WTC11 (cell line): Measurements from ENCODE around the gene MAPK14. TPM values are rescaled to one million over a fixed set of nuclear protein-coding genes. Genes with fewer than 3 reads are reported as not detected.

Experiments
- ATAC-seq: fragments of 200-7000 bp; cut with Tn5 transposase; 2 replicates; pipeline ENCODE4 v1.10.0; 2021; ENCODE audit warnings: mild to moderate bottlenecking, moderate library complexity
- CTCF ChIA-PET: fragments of 300-600 bp; sonication (Branson Sonifier 250); formaldehyde crosslinking; loops from one replicate; lab custom pipeline; 2021; ENCODE audit warnings: antibody characterized with exemption; lab: Charles Lee
- POLR2A ChIA-PET: fragments of 350-600 bp; sonication (Branson Sonifier 250); formaldehyde crosslinking; loops from one replicate; lab custom pipeline; 2021; ENCODE audit warnings: antibody characterized with exemption; lab: Charles Lee
- DNase-seq: peaks from one replicate; pipeline ENCODE4 v3.0.0; 2021; ENCODE audit warnings: low spot score
- H3K27ac Mint-ChIP-seq: 2 replicates; pipeline ENCODE4 v1.8.0; 2021; ENCODE audit warnings: mixed read lengths
- H3K27me3 Mint-ChIP-seq: 2 replicates; pipeline ENCODE4 v1.8.0; 2021; ENCODE audit warnings: low read depth, mild to moderate bottlenecking, moderate library complexity, mixed read lengths
- H3K36me3 Mint-ChIP-seq: 2 replicates; pipeline ENCODE4 v1.8.0; 2021; ENCODE audit warnings: mixed read lengths
- H3K4me1 Mint-ChIP-seq: 2 replicates; pipeline ENCODE4 v1.8.0; 2022; ENCODE audit warnings: mixed read lengths
- H3K4me3 Mint-ChIP-seq: 2 replicates; pipeline ENCODE4 v1.8.0; 2021; ENCODE audit warnings: mild to moderate bottlenecking, moderate library complexity, mixed read lengths
- H3K9me3 Mint-ChIP-seq: 2 replicates; pipeline ENCODE4 v1.8.0; 2021; ENCODE audit warnings: mixed read lengths
- ATF1 ChIP-seq: sonication (generic); formaldehyde crosslinking; IDR thresholded peaks from 2 replicates; pipeline ENCODE4 v1.8.1; 2023; ENCODE audit warnings: mild to moderate bottlenecking, moderate library complexity, missing genetic modification reagents
- CREB1 ChIP-seq: sonication (generic); formaldehyde crosslinking; IDR thresholded peaks from 2 replicates; pipeline ENCODE4 v1.8.0; 2023; ENCODE audit warnings: mild to moderate bottlenecking, missing genetic modification reagents
- CREM ChIP-seq: sonication (generic); formaldehyde crosslinking; IDR thresholded peaks from 2 replicates; pipeline ENCODE4 v1.8.1; 2022; ENCODE audit warnings: mild to moderate bottlenecking, missing genetic modification reagents, moderate library complexity
- E2F1 ChIP-seq: sonication (generic); formaldehyde crosslinking; IDR thresholded peaks from 2 replicates; pipeline ENCODE4 v1.8.0; 2022; ENCODE audit warnings: mild to moderate bottlenecking, missing genetic modification reagents
- NFYB ChIP-seq: sonication (generic); formaldehyde crosslinking; conservative IDR thresholded peaks from 2 replicates; pipeline ENCODE4 v1.8.0; 2022; ENCODE audit warnings: low read depth, missing genetic modification reagents
- SOX15 ChIP-seq: fragments of 250-450 bp; sonication (Bioruptor Pico); IDR thresholded peaks from 2 replicates; pipeline ENCODE4 v1.9.0; 2021; ENCODE audit warnings: mild to moderate bottlenecking
- ZMAT4 ChIP-seq: fragments of 250-450 bp; sonication (Bioruptor Pico); IDR thresholded peaks from 2 replicates; pipeline ENCODE4 v1.9.0; 2021; ENCODE audit warnings: mild to moderate bottlenecking
- ZNF281 ChIP-seq: sonication (generic); formaldehyde crosslinking; IDR thresholded peaks from 2 replicates; pipeline ENCODE4 v1.8.0; 2023; ENCODE audit warnings: mild to moderate bottlenecking, missing genetic modification reagents
- ZNF416 ChIP-seq: fragments of 250-450 bp; sonication (Bioruptor Pico); IDR thresholded peaks from 2 replicates; pipeline ENCODE4 v1.9.0; 2021; ENCODE audit warnings: mild to moderate bottlenecking, inconsistent platforms
- total RNA-seq: library from RNA; stranded (reverse); gene quantifications from 3 replicates; pipeline ENCODE4 v1.2.3, GENCODE V29; 2021
- TF ChIP-seq, protein P1 (sequence below): fragments of 250-450 bp; sonication (Bioruptor Pico); IDR thresholded peaks from 2 replicates; pipeline ENCODE4 v1.8.0; 2021; ENCODE audit warnings: mild to moderate bottlenecking
- TF ChIP-seq, protein P2 (sequence below): fragments of 200-600 bp; IDR thresholded peaks from 2 replicates; pipeline ENCODE4 v1.8.0; 2022; ENCODE audit warnings: antibody characterized with exemption
- TF ChIP-seq, protein P3 (sequence below): sonication (generic); formaldehyde crosslinking; IDR thresholded peaks from 2 replicates; pipeline ENCODE4 v1.8.1; 2022; ENCODE audit warnings: low read depth, mild to moderate bottlenecking, moderate library complexity, missing genetic modification reagents, borderline replicate concordance
- TF ChIP-seq, protein P4 (sequence below): sonication (generic); formaldehyde crosslinking; IDR thresholded peaks from 2 replicates; pipeline ENCODE4 v1.8.0; 2022; ENCODE audit warnings: missing genetic modification reagents

The MAPK14 gene
- total RNA-seq, 1 experiment from 2014 or later = 34.0 TPM

DNA sequence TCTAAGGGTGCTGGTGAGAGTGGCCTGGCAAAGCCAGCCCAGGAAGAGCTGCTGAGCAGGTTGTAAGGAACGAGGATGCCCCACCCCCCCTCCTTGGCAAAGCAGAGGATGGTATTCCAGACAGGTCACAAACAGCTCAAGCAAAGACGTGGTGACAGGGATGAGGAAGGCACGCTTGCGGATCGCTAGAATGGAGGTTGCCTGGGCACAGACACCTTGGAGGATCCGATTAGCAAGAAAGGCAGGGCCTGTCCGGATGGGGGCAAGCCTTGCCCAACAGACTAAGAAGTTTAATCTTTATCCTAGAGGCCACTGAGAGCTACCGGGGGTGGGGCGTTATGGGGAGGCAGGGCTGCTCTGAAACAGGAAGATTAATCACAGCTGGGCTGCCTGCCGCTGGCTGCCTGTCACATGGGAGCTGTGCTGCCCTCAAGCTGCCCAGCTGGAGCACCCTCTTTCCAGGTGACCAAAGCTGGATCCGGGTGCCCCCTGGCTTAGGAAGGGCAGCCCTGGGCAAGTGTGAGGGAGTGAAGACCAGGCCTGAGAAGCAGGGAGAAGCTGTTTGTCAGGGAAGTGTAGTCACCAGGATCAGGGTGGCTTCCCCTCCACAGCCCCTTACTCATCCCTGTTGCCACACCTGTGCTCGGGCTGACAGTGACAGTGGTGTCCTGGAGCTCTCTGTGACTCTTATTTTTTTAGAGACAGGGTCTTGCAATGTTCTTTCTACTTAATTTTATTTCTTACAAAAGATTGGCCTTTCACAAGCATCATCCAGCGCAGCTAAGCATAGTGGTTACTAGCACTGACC, 93.6 kb downstream of the MAPK14 start (continued):
- TF ChIP-seq E2F1 (CRISPR knock-in tag) = no peak
- TF ChIP-seq CREM = no peak
- TF ChIP-seq, all 79 proteins: peak for 0

DNA sequence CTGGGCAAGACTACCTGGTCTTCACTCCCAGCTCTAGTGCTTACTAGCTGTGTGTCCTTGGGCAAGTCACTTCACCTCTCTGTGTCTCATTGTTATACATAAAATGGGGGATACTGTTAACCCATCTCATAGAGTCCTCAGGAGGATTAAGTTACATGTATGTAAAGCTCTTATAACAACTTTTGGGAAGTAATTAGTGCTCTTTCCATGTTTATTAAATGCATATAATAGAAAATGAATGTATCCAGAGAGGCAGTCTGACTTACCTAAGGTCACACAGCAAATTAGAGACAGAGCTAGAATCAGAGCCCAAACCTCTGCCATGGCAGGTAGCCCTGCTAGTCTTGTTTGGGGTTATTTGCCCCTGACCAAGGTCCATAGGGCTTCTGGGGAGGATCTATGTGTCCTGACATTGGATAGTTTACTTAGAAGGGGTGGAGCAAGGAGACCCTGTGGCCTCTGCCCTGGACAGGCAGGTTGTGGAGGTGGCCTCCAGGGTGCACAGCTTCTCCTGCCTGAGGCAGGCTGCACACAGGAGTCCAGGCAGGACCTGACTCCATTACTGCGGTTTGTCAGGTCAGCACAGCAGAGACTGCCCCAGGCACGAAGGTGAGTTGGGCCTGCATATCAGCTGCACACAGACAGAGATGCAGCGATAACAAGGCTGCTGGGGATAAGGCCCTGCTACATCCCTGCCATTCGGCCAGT, 94.3 kb downstream of the MAPK14 start:
- H3K27me3 Mint-ChIP-seq = no peaks in the 10 kb centered on the region
- no peak for DNase-seq
- no peak overlapping the region for H3K4me3 Mint-ChIP-seq
- H3K36me3 Mint-ChIP-seq = no peaks in the 10 kb centered on the region
- H3K27ac Mint-ChIP-seq = no peak overlapping the region
- H3K9me3 Mint-ChIP-seq = no peaks in the 10 kb centered on the region
- ATAC-seq = no peak
- H3K4me1 Mint-ChIP-seq = peaks cover 23% of the 10 kb centered on the region
- POLR2A ChIA-PET = no interaction called here
- CTCF ChIA-PET = interaction anchor here (0.6 to 2.7 kb wide), 9 partner anchors 9 to 307 kb away, joined by 3 to 15 read pairs (median 5); partner anchors contain the start of gene MAPK14
- TF ChIP-seq, protein P1, sequence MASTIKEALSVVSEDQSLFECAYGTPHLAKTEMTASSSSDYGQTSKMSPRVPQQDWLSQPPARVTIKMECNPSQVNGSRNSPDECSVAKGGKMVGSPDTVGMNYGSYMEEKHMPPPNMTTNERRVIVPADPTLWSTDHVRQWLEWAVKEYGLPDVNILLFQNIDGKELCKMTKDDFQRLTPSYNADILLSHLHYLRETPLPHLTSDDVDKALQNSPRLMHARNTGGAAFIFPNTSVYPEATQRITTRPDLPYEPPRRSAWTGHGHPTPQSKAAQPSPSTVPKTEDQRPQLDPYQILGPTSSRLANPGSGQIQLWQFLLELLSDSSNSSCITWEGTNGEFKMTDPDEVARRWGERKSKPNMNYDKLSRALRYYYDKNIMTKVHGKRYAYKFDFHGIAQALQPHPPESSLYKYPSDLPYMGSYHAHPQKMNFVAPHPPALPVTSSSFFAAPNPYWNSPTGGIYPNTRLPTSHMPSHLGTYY (CRISPR knock-in tag) = no peak
- no peak for TF ChIP-seq CREB1 (CRISPR knock-in tag)
- TF ChIP-seq ZMAT4 (CRISPR knock-in tag) = no peak
- TF ChIP-seq ZNF416 (CRISPR knock-in tag) = no peak
- no peak for TF ChIP-seq ZNF281 (CRISPR knock-in tag)
- TF ChIP-seq, protein P2, sequence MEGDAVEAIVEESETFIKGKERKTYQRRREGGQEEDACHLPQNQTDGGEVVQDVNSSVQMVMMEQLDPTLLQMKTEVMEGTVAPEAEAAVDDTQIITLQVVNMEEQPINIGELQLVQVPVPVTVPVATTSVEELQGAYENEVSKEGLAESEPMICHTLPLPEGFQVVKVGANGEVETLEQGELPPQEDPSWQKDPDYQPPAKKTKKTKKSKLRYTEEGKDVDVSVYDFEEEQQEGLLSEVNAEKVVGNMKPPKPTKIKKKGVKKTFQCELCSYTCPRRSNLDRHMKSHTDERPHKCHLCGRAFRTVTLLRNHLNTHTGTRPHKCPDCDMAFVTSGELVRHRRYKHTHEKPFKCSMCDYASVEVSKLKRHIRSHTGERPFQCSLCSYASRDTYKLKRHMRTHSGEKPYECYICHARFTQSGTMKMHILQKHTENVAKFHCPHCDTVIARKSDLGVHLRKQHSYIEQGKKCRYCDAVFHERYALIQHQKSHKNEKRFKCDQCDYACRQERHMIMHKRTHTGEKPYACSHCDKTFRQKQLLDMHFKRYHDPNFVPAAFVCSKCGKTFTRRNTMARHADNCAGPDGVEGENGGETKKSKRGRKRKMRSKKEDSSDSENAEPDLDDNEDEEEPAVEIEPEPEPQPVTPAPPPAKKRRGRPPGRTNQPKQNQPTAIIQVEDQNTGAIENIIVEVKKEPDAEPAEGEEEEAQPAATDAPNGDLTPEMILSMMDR = no peak
- TF ChIP-seq NFYB = no peak
- TF ChIP-seq ATF1 (CRISPR knock-in tag) = no peak
- TF ChIP-seq SOX15 = no peak
- TF ChIP-seq, protein P3, sequence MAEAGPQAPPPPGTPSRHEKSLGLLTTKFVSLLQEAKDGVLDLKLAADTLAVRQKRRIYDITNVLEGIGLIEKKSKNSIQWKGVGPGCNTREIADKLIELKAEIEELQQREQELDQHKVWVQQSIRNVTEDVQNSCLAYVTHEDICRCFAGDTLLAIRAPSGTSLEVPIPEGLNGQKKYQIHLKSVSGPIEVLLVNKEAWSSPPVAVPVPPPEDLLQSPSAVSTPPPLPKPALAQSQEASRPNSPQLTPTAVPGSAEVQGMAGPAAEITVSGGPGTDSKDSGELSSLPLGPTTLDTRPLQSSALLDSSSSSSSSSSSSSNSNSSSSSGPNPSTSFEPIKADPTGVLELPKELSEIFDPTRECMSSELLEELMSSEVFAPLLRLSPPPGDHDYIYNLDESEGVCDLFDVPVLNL (CRISPR knock-in tag) = no peak
- TF ChIP-seq, protein P4, sequence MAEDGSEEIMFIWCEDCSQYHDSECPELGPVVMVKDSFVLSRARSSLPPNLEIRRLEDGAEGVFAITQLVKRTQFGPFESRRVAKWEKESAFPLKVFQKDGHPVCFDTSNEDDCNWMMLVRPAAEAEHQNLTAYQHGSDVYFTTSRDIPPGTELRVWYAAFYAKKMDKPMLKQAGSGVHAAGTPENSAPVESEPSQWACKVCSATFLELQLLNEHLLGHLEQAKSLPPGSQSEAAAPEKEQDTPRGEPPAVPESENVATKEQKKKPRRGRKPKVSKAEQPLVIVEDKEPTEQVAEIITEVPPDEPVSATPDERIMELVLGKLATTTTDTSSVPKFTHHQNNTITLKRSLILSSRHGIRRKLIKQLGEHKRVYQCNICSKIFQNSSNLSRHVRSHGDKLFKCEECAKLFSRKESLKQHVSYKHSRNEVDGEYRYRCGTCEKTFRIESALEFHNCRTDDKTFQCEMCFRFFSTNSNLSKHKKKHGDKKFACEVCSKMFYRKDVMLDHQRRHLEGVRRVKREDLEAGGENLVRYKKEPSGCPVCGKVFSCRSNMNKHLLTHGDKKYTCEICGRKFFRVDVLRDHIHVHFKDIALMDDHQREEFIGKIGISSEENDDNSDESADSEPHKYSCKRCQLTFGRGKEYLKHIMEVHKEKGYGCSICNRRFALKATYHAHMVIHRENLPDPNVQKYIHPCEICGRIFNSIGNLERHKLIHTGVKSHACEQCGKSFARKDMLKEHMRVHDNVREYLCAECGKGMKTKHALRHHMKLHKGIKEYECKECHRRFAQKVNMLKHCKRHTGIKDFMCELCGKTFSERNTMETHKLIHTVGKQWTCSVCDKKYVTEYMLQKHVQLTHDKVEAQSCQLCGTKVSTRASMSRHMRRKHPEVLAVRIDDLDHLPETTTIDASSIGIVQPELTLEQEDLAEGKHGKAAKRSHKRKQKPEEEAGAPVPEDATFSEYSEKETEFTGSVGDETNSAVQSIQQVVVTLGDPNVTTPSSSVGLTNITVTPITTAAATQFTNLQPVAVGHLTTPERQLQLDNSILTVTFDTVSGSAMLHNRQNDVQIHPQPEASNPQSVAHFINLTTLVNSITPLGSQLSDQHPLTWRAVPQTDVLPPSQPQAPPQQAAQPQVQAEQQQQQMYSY = no peak
